GM18907 (cell line): Measurements from ENCODE around the gene PIGR.

Experiments
- ATAC-seq: cut with Tn5 transposase; IDR thresholded peaks from one replicate; pipeline ENCODE4 v1.9.1; 2021; ENCODE audit warnings: mild to moderate bottlenecking, moderate library complexity; ENCODE audit not compliant: unreplicated experiment

Gene PIGR

DNA sequence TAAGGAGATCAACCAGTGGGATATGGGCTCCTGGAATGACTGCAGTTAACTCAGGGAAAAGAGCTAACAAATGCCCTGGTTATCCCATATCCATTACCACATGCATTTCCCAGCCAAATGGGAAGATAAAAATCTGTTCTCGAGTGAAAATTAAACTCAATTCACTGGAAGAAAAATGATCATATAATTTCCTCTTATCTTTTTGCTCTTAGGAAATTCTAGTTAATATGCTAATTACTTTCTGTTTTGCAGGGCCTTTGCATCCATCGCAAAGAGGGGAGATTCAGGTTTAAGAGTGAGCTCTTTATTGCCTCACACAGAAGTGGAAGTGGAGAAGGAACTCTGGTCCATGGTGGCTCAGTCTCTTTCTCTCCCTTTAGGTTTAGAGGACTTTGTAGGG lies 52.9 kb downstream of the PIGR start:
- no peak for ATAC-seq

DNA sequence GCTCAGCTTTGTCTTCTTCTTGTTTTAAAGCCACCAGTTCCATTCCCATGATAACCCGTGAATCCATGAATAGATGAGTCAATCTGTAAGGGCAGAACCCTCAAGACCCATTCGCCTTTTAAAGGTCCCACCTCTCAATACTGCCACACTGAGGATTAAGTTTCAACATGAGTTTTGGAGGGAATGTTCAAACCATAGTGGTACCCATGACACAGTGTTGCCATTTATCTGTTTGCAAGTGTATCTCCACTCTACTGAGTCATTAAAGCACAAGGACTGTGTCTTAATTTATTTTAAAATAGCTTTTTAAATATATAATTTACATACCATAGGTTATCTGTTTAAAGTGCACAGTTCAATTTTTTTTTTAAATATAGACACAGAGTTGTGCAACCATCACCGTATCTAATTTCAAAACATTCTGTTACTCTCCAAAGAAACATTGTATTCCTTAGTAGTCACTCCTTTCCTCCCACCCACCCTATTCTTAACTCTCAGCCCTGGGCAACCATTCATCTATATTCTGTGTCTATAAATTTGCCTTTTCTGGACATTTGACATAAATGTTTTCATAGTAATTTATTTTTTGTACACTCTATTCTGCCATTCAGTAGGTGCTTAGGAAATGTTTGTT lies 53.8 kb downstream of the PIGR start:
- ATAC-seq = no peak

DNA sequence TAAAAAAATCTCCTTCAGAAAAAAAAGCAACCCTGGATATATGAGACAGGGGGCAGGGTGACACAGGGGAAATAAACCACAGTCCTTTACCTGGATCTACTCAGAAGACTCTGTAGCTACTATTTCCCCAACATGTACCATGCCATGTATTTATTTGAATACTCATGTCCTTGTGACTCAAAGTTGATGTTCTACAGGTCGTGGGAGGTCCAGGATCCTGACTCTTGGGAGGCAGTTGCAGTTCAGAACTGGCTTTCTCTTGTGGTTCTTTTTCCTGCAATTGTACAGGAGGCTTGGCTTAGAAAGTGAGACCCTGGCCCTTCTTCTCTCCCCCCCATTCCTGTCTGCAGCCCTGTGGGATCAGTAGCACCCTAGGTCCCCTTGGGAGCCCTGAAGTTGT lies 54.9 kb downstream of the PIGR start:
- ATAC-seq = no peak

DNA sequence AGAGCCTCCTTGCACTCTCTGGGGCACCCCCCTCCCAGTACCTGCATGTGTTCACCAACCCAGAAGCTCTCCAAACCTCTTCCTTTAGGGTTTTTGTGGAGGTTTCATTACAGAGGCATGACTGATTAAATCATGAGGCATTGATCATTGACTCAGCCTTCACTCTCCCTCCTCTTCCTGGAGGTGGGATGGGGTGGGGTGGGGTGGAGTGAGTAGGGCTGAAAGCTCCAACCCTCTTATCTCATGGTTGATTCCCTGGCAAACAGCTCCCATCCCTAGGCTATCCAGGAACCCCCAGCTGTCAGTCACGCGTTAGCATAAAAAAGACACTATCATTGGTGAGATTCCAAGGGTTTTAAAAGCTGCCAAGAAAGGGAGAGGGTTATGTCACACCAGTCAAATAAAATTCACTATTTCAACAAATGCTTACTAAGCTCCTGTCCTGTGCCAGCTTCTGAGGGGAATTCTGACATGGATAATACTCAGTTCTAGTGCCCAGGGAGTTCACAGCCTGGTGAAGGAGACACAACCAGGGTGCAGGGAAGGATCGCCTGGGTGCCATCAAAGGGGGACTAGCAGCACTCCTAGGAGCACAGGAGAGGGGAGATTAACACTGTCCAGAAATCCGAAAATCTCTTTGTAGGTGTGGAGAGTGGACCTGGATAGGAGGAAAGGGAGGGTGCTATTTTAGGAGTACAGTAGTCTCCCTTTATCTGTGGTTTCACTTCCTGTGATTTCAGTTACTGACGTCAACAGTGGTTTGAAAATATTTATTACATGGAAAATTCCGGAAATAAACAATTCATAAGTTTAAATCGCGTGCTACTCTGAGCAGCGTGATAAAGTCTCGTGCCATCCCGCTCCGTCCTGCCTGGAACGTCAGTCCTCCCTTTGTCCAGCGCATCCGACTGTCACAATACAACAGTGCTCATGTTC lies 55.9 kb downstream of the PIGR start:
- ATAC-seq = no peak

DNA sequence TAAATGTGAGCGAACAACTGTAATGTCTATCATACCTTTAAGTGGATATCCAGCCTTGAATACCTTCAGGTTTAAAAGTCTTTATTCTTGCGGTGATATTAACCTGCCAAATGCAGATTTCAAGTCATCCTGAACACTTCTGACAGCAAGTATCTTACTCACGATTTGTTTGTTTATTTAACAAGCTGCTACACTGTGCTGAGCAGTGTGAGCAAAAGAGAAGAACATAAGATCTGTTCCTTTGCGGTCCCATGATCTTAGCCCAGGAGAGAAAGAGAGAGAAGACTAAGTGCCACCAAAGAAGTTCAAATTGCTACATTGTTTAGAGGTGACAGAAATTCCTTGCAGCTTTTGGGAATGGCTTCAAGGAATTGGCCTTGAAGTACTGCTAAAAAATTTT lies 58.6 kb downstream of the PIGR start:
- no peak for ATAC-seq

DNA sequence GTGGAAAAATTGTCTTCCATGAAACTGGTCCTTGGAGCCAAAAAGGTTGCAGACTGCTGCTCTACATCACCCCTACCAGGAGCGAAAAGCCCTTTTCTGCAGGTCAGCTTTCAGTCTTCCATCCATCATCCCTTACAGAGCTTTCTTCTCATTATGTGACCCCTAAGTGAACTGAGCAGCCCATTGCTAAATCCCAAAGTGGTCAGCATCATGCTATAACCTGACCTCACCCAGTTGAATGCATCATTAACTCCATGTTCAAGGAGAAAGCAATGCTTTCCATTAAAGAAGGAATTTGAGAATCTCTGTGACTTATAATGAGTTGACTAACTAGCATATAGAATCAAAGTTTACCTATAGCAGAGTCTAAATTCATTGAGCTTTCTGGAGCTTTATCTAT lies 59.4 kb downstream of the PIGR start:
- ATAC-seq = no peak

DNA sequence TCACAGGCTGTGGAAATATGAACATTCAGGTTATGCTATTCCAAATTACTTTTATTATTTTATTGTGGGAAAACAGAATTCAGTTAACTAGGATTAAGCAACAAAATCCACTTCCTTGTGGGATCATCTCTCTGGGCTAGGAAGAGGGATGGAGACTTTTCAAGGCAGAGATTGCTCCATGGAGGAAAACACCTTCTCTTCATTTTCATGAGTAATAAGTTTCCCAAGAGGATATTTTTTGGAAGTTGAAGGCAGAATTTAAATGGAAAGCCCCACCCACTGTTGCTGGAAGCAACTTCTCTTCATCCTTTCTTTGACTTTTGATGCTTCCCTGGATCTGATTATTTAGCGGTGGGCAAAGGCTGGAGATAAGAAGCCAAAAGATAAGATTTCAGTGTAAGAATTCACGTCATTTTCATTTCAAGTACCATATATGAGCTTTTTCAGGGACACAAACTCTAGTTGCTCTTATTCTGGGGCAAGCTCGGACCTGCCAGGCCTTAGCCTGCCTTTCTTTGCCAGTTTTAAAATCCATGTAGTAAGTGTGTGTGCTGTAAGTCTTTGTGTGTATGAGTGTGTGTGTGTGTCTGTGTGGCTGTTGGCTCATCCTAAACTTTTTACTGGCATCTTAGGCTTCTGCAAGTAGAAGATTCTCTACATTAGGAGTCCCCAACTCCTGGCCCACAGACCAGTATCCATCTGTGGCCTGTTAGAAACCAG lies 60.8 kb downstream of the PIGR start:
- no peak for ATAC-seq

DNA sequence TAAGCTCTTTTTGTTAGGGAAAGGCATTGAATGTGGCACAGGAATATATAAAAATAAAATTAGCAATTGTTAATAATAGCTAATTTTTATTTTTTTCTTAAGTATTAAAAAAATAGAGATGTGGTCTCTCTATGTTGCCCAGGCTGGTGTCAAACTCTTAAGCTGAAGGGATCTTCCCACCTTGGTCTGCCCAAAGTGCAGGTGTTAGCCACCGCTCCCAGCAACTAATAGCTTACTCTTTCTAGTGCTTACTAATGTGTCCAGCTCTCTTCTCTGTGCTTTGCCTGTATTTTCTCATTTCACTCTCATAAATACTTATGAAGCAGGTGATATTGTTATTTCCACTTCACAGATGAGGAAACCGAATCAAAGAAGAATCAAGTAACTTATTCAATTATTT lies 62.4 kb downstream of the PIGR start:
- ATAC-seq = no peak

DNA sequence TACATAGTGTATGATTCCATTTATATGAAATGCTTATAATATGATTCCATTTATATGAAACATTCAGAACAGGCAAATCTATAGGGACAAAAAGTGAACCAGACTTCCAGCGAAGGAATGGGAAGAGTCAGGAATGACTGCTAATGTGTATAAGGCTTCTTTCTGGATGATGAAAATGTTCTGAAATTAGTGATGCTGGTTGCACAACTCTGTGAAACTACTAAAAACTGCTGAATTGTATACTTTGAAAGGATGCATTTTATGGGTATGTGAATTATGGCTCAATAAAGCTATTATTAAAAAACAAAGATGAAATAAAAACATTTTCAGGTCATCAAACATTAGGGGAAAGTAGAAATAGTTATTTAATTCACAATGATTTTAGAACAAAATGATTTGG lies 63.1 kb downstream of the PIGR start:
- ATAC-seq = no peak

DNA sequence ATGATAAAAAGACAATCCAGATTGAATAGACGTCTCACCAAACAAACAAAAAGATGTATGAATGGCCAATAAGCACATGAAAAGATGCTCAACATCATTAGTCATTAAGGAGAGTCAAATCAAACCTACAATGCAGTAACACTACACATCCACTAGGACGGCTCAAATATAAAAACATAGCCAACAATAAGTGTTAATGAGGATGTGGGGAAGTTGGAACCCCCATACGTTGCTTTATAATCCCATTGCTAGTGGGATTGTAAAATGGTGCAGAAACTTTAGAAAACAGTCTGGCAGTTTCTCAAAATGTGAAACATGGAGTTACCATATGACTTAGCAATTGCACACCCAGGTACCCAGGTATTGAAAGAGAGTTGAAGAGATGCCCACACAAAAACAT lies 63.7 kb downstream of the PIGR start:
- ATAC-seq = no peak

DNA sequence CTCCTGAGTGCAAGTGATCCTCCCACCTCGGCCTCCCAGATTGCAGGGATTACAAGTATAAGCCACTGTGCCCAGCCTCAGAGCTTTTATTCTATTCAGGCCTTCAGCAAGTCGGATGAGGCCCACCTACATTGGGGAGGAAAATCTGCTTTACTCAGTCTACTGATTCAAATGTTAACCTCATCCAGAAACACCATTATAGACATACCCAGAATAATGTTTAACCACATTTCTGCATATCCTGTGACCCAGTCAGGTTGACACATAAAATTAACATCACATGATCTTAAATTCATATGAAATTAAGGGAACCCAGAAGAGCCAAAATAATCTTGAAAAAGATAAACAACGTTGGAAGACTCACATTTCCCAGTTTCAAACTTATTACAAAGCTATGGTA lies 66.0 kb downstream of the PIGR start:
- ATAC-seq = no peak
